Activated CD4-positive, alpha-beta T cell treated with anti-CD3 and anti-CD28 coated beads, Interleukin-10, Interleukin-2, amounts not matched to agents 100 ng/mL and 50 ng/mL, durations not matched to agents 16 hours and 8 hours (primary cell): ENCODE results near the gene LANCL2.

Source experiments
- DNase-seq: peaks from one replicate; pipeline ENCODE4 v3.0.0-alpha.2; 2020

Gene LANCL2

GRCh38 chr7:55472928-55473725, 108.0 kb downstream of the LANCL2 start:
- no peak for DNase-seq

GRCh38 chr7:55473932-55474331, 108.8 kb downstream of the LANCL2 start:
- no peak for DNase-seq

GRCh38 chr7:55474944-55475854, 110.1 kb downstream of the LANCL2 start:
- DNase-seq = peak; percentile 31

GRCh38 chr7:55475855-55476803, 111.0 kb downstream of the LANCL2 start:
- no peak for DNase-seq

DNA sequence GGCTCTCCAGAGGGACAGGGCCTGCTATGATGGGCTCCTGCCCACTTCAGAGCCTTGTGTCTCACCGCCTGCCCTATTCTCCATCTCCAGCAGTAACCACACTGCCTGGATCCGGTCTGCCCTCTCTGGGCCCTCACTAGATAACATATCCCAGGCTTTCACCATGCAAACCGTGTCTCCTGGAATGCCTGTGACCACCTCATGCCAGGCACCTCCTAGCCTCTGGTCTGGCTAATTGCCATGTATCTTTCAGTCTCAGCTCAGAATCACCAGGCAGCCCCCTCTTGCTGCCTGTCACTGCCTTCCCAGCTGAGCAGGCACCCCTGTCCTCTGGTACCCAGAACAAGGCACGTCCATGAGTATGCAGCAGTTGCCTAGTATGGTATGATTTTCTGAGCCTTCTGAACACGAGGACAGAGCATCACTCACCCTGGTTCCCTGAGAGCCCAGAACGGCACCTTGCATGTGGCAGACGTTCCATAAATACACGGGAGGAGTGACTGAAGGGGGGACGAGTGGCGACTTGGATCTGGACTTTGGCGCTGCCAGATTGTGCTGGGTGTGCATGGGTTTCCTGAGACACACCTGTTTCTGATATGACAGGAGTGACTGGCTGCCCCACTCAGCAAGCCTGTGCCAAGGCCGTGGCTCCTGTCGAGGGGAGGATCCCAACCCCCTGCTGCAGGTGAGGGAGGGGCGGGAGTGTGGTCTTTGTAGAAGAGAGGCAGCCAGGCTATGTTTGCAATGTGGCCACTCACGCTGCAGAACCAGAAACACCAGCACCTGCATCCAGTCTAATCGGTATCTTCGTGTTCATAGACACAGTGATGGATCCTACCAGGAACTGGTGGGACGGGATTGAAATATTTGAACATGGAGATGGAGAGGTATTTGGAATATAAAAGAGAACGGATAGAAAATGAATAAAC, 112.0 kb downstream of the LANCL2 start:
- no peak for DNase-seq

DNA sequence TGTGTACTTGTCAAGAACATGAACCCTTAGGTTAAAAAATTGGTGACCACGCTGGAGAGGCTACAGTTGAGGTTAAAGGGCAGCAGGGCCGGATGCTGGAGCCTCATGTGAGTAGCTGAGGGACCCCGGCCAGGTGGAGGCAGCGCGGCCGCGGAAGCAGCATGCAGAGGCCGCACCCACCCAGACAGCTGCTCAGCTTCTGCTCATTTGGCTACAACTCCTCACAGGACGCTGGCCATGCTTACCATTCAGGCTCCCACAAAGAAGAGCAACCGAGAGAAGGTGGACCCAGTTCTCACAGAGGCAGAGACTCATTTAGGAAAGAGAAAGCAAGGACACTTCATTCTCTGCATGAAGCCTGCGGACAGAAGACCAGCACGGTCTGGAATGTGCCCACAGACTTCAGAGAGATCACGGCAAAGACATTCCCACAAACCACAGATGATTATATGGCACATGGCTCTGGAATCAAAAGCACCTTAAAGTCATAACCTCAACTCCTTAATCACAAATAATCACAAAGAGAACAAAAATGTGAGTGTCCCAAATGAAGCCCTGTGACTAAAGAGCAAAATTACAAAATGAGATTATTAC, 112.7 kb downstream of the LANCL2 start:
- DNase-seq = no peak

GRCh38 chr7:55478700-55479099, 113.6 kb downstream of the LANCL2 start:
- no peak for DNase-seq

DNA sequence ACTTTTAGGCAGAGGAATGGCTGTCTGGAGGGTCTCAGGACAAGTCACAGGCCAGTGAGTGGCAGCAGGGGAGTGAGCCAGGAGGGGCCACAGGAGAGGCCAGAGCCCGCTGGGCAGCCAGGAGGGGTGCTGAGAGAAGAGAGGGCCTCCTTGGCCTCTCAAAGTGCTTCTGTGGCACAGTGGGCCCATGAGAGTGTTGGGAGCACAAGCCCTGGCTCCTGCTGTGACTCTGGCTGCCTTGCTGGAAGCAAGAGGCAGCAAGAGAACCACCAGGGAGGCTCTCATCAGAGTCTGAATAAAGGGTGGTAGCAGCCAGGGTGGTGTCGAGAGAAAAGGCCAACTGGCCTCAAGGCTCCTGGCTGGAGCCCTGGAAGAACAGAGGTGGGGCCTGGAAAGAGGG, 116.0 kb downstream of the LANCL2 start:
- no peak for DNase-seq

DNA sequence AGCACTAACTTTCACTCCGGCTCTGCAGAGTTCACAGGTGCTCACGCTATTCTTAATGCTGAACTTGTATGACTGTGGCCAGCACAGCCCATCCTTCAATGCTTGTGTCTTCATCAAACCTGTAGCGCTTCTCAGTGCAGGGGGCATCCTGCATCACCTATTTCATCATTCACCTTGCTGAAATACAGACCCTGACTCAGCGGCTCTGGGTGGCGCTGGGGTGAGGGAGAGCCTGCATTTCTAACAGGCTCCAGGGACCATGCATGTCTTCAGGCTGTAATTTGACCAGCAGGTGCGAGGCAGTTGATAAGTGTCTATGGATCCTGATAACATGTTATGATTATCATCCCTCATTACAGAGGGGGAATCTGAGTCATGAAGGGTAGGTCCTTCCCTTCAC, 117.9 kb downstream of the LANCL2 start:
- no peak for DNase-seq
